H9 (cell line): ENCODE measurements around the gene ACAD8. TPM values are rescaled to one million over a fixed set of nuclear protein-coding genes. Genes with fewer than 3 reads are reported as not detected.

Experiments used
- DNase-seq: peaks from one replicate; pipeline ENCODE4 v3.0.0-alpha.2; 2017
- H2AFZ ChIP-seq: one replicate; pipeline ENCODE4 v1.6.1; 2013; ENCODE audit warnings: mild to moderate bottlenecking, low read length, control low read depth, moderate library complexity
- H2AK5ac ChIP-seq: 2 replicates; pipeline ENCODE4 v1.6.1; 2013; ENCODE audit warnings: low read length, control low read depth, mixed read lengths; ENCODE audit not compliant: insufficient read length
- H2BK120ac ChIP-seq: one replicate; pipeline ENCODE4 v1.6.1; 2013; ENCODE audit warnings: low read depth, mild to moderate bottlenecking, low read length, control low read depth, inconsistent platforms; ENCODE audit not compliant: poor library complexity, severe bottlenecking
- H2BK12ac ChIP-seq: 2 replicates; pipeline ENCODE4 v1.6.1; 2013; ENCODE audit warnings: low read length, control low read depth, mixed read lengths, low read depth; ENCODE audit not compliant: insufficient read length
- H2BK15ac ChIP-seq: 2 replicates; pipeline ENCODE4 v1.6.1; 2013; ENCODE audit warnings: low read depth, low read length, control low read depth
- H2BK20ac ChIP-seq: one replicate; pipeline ENCODE4 v1.6.1; 2013; ENCODE audit warnings: low read depth, mild to moderate bottlenecking, low read length, control low read depth, inconsistent platforms; ENCODE audit not compliant: poor library complexity, severe bottlenecking
- H2BK5ac ChIP-seq: 2 replicates; pipeline ENCODE4 v1.6.1; 2013; ENCODE audit warnings: low read length, control low read depth, mixed read lengths; ENCODE audit not compliant: insufficient read length
- H3K14ac ChIP-seq: 2 replicates; pipeline ENCODE4 v1.6.1; 2013; ENCODE audit warnings: low read length, control low read depth; ENCODE audit not compliant: insufficient read depth
- H3K18ac ChIP-seq: 2 replicates; pipeline ENCODE4 v1.6.1; 2013; ENCODE audit warnings: low read depth, mild to moderate bottlenecking, mixed read lengths, low read length, control low read depth; ENCODE audit not compliant: insufficient read length
- H3K23ac ChIP-seq: 2 replicates; pipeline ENCODE4 v1.6.1; 2013; ENCODE audit warnings: low read length, control low read depth, mixed read lengths, low read depth; ENCODE audit not compliant: insufficient read length
- H3K23me2 ChIP-seq: 2 replicates; pipeline ENCODE4 v1.6.1; 2013; ENCODE audit warnings: low read depth, mild to moderate bottlenecking, mixed read lengths, low read length, control low read depth; ENCODE audit not compliant: insufficient read length, poor library complexity, severe bottlenecking
- H3K27ac ChIP-seq: 2 replicates; pipeline ENCODE4 v1.5.1; 2013; ENCODE audit warnings: low read length, control low read depth, mixed read lengths, low read depth; ENCODE audit not compliant: insufficient read length
- H3K27me3 ChIP-seq: 2 replicates; pipeline ENCODE4 v1.6.1; 2013; ENCODE audit warnings: low read length, control low read depth, inconsistent platforms; ENCODE audit not compliant: insufficient read depth
- H3K4ac ChIP-seq: 2 replicates; pipeline ENCODE4 v1.6.1; 2013; ENCODE audit warnings: low read depth, mild to moderate bottlenecking, control low read depth, inconsistent platforms, low read length, moderate library complexity
- H3K4me1 ChIP-seq: 2 replicates; pipeline ENCODE4 v1.6.1; 2013; ENCODE audit warnings: low read length, control low read depth, inconsistent platforms; ENCODE audit not compliant: insufficient read depth
- H3K4me2 ChIP-seq: 2 replicates; pipeline ENCODE4 v1.6.1; 2013; ENCODE audit warnings: low read length, control low read depth, mixed read lengths; ENCODE audit not compliant: insufficient read length, insufficient read depth
- H3K56ac ChIP-seq: 2 replicates; pipeline ENCODE4 v1.6.1; 2013; ENCODE audit warnings: low read depth, mild to moderate bottlenecking, mixed read lengths, low read length, control low read depth; ENCODE audit not compliant: insufficient read length
- H3K79me1 ChIP-seq: 2 replicates; pipeline ENCODE4 v1.6.1; 2013; ENCODE audit warnings: low read depth, mild to moderate bottlenecking, moderate library complexity, low read length, control low read depth, inconsistent platforms; ENCODE audit not compliant: insufficient read depth, poor library complexity, severe bottlenecking
- H3K79me2 ChIP-seq: 2 replicates; pipeline ENCODE4 v1.6.1; 2013; ENCODE audit warnings: low read length, control low read depth, inconsistent platforms; ENCODE audit not compliant: insufficient read depth
- H3K9ac ChIP-seq: 2 replicates; pipeline ENCODE4 v1.6.1; 2013; ENCODE audit warnings: low read length, control low read depth, mixed read lengths; ENCODE audit not compliant: insufficient read length; ENCODE audit errors: extremely low read depth
- H3K9me3 ChIP-seq: one replicate; pipeline ENCODE4 v1.6.1; 2013; ENCODE audit warnings: low read depth, low read length, inconsistent platforms; ENCODE audit not compliant: control insufficient read depth
- H3T11ph ChIP-seq: one replicate; pipeline ENCODE4 v1.6.1; 2013; ENCODE audit warnings: mild to moderate bottlenecking, low read length, control low read depth, inconsistent platforms
- H4K20me1 ChIP-seq: one replicate; pipeline ENCODE4 v1.6.1; 2013; ENCODE audit not compliant: control insufficient read depth, insufficient read length, insufficient read depth
- H4K5ac ChIP-seq: 2 replicates; pipeline ENCODE4 v1.6.1; 2013; ENCODE audit warnings: low read depth, mild to moderate bottlenecking, mixed read lengths, low read length, control low read depth; ENCODE audit not compliant: insufficient read length
- H4K8ac ChIP-seq: replicated peaks from 2 replicates; pipeline ENCODE4 v1.6.1; 2013; ENCODE audit warnings: low read length, control low read depth, mixed read lengths, low read depth; ENCODE audit not compliant: insufficient read length
- H4K91ac ChIP-seq: 2 replicates; pipeline ENCODE4 v1.6.1; 2013; ENCODE audit warnings: low read depth, mild to moderate bottlenecking, moderate library complexity, mixed read lengths, low read length, control low read depth; ENCODE audit not compliant: insufficient read length
- H3K27ac Mint-ChIP-seq, 3 experiments: 2 replicates in 2 of 3; 3 replicates in 1 of 3; pipeline ENCODE4 v1.8.0; 2020 to 2021; ENCODE audit warnings: mixed read lengths in 3 of 3, mild to moderate bottlenecking in 1 of 3, moderate library complexity in 1 of 3
- H3K27me3 Mint-ChIP-seq: 2 replicates; pipeline ENCODE4 v1.8.0; 2021; ENCODE audit warnings: low read depth, mild to moderate bottlenecking, moderate library complexity, mixed read lengths
- H3K36me3 Mint-ChIP-seq, 3 experiments: 2 replicates in 2 of 3; 3 replicates in 1 of 3; pipeline ENCODE4 v1.8.0; 2020 to 2021; ENCODE audit warnings: low read depth in 3 of 3, mixed read lengths in 3 of 3; ENCODE audit not compliant: insufficient read depth in 1 of 3
- H3K4me1 Mint-ChIP-seq, 2 experiments: 2 replicates each; pipeline ENCODE4 v1.8.0; 2020; ENCODE audit warnings: mixed read lengths in 2 of 2
- H3K4me3 Mint-ChIP-seq, 2 experiments: 2 replicates in 1 of 2; 3 replicates in 1 of 2; pipeline ENCODE4 v1.8.0; 2020 to 2021; ENCODE audit warnings: mild to moderate bottlenecking in 2 of 2, mixed read lengths in 2 of 2, moderate library complexity in 1 of 2
- H3K9me3 Mint-ChIP-seq, 2 experiments: 2 replicates in 1 of 2; 3 replicates in 1 of 2; pipeline ENCODE4 v1.8.0; 2020; ENCODE audit warnings: mild to moderate bottlenecking in 2 of 2, mixed read lengths in 2 of 2, moderate library complexity in 1 of 2
- CTCF ChIP-seq: fragments of 200-600 bp; sonication (generic); conservative IDR thresholded peaks from 3 replicates; pipeline ENCODE4 v1.8.0; 2021; ENCODE audit warnings: antibody characterized with exemption, mild to moderate bottlenecking
- WGBS: extraction: QIAGEN DNeasy Blood & Tissue Kit; methylation state at CpG from one replicate; pipeline ENCODE4 v1.1.7; 2013; ENCODE audit warnings: missing lambda C conversion rate, low lambda C conversion rate, mixed read lengths; ENCODE audit not compliant: insufficient read length; ENCODE audit errors: extremely low coverage; 5-methylcytosine and 5-hydroxymethylcytosine counted together
- total RNA-seq: library from RNA; stranded (reverse); gene quantifications from 2 replicates; pipeline ENCODE4 v1.2.1, GENCODE V29; 2021

ACAD8 gene
- total RNA-seq, 1 experiment from 2014 or later, result 46.8 TPM

DNA sequence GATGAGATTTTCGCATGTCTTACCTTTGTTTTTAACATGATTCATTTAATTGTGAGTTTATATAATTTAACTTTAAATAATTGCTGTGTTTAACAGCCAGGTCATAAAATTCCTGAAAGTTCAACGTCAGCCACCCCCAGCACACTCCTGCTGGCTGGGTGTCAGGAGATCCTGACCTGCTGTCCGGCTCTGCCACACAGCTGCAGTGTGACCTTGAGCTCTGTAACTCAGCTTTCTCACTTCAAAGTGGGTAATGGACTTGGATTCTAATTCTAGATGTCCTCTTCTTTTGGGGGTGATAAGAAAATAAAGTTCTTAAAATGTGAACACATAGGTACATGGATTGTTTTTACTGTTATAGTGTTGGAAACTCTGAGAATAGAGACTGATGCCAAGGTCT is 18.0 kb upstream of the ACAD8 start:
- no peak for DNase-seq
- Mint-ChIP-seq H3K9me3 (no peaks in the 10 kb centered on the region), H3K4me3 (no peak overlapping the region), H3K4me1 (no peaks in the 10 kb centered on the region; a peak in 1 of 4 replicates), H3K27me3 (no peaks in the 10 kb centered on the region), H3K36me3 (peaks cover 5 to 20% (median 6%) of the 10 kb centered on the region in 3 experiments; a peak in 5 of 7 replicates), H3K27ac (no peak overlapping the region)
- Histone ChIP-seq H3K18ac (no peak overlapping the region), H3K14ac (no peak overlapping the region), H3K56ac (no peak overlapping the region), H3K79me2 (no peaks in the 10 kb centered on the region), H4K91ac (no peak overlapping the region), H2BK15ac (no peak overlapping the region), H2BK120ac (no peak overlapping the region), H3K4me2 (no peak overlapping the region), H3K27ac (no peak overlapping the region), H3K79me1 (no peaks in the 10 kb centered on the region), H3T11ph (no peak overlapping the region), H3K9me3 (no peaks in the 10 kb centered on the region), H4K8ac (no peak overlapping the region), H3K23ac (no peak overlapping the region), H4K5ac (no peak overlapping the region), H2BK12ac (no peak overlapping the region), H2AFZ (no peak overlapping the region), H2AK5ac (no peak overlapping the region), H3K23me2 (no peaks in the 10 kb centered on the region), H2BK20ac (no peak overlapping the region), H2BK5ac (no peak overlapping the region), H3K9ac (no peak overlapping the region), H3K4ac (no peak overlapping the region), H3K27me3 (no peaks in the 10 kb centered on the region), H4K20me1 (no peaks in the 10 kb centered on the region), H3K4me1 (no peaks in the 10 kb centered on the region)
- no peak for TF ChIP-seq CTCF
- WGBS, result no CpG with 5 or more reads among the region's 3 CpGs
